GM12892 (cell line): ENCODE data around the gene RNH1.

Source experiments
- POLR2A ChIP-seq: IDR thresholded peaks from 2 replicates; pipeline ENCODE4 v1.6.1; 2011; ENCODE audit warnings: low read depth, low read length, control low read depth
- POLR2AphosphoS5 ChIP-seq: IDR thresholded peaks from 2 replicates; pipeline ENCODE4 v1.6.1; 2011; ENCODE audit warnings: low read depth, low read length, control low read depth
- TAF1 ChIP-seq: IDR thresholded peaks from 2 replicates; pipeline ENCODE4 v1.6.1; 2011; ENCODE audit warnings: low read depth, mild to moderate bottlenecking, control low read depth, low read length, borderline replicate concordance

DNA sequence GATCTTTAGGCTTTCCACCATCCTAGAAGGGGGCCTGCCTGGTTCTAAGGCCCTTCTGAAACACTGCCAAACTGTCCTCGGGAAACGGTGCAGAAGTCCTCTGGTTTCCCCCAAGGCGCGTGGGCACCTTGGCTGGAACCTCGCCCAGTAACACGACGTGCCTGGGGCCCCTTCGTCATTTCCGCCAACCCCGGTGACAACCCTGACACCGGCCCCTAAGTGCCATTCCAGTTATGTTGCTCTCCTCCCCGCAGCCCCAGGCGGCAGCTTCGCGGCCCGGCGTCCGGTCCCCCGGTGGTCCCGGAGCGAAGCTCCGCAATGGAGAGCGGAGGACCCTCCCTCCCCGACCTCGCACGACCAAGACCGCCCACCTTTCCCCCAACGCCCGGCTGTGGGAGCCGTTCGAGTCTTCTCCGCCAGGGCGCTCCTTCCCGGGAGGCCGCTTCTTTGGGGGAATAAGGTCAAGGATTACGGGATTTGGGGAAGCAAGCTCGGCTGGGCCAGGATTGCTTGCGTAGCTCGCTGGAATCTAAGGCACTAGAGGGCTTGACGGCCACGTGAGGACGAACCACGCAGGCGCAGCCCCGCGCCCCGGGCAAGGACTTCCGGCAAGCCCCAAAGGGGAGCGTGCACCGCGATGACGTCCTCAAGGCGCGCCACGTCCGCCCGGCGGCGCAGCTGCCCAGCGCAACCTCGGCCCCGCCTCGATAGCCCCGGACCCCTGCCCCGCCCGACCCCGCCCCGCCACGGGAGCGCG lies 626 bp downstream of the RNH1 start:
- TF ChIP-seq POLR2AphosphoS5 (peak; percentile 90), TAF1 (peak; percentile 39), POLR2A (peak; percentile 86)
